ENCODE results near the gene HEMK1. TPM values are rescaled to one million over a fixed set of nuclear protein-coding genes. Genes with fewer than 3 reads are reported as not detected.

HEMK1 gene
- total RNA-seq, 1 experiment from 2014 or later: 20.9 TPM

DNA sequence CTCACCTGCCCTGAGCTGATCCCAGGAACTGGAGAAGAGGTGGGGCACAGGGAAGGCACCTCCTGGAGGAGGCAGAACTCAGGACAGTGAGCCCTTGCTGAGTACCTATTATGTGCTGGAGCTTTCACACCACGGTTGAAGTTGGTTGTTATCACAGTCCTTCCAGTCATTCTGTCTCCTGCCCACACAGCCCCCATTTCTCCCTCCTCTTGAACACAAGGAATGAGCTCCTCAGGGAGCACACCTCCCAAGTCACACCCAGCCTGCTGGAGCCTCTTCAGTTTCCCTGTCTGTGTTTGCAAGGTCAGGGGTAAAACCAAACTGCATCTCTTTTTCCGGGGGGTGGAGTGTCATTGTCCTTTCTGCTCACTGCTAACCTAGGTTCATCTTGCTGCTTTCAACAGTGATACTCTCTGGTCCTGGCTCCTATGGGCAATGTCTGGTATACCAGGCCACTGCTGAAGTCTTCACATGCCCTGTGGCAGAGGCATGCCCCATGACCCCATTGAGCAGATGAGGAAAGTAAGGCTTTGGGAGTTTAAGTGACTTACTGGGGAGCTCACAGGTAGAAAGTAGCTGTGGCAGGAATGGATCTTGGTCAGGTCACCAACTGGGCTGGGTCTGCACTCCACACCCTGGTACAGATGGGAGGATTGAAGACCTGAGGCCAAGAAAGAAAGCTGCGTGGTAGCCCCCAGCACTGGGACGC is 31.7 kb upstream of the HEMK1 start:
- ATAC-seq: no peak
- Mint-ChIP-seq H3K36me3 (no peaks in the 10 kb centered on the region), H3K27ac (no peak overlapping the region; the same call in 1 of the 2 replicates), H3K9me3 (no peaks in the 10 kb centered on the region), H3K4me1 (peaks cover 33% of the 10 kb centered on the region), H3K4me3 (no peak overlapping the region), H3K27me3 (ENCODE audit: low read depth) (peaks cover 10% of the 10 kb centered on the region)
- TF ChIP-seq PRRX2 (CRISPR knock-in tag; IDR thresholded peaks at IDR 0.05): no peak
- no peak for TF ChIP-seq ZNF416 (CRISPR knock-in tag; IDR thresholded peaks at IDR 0.05)
- TF ChIP-seq, protein P1, sequence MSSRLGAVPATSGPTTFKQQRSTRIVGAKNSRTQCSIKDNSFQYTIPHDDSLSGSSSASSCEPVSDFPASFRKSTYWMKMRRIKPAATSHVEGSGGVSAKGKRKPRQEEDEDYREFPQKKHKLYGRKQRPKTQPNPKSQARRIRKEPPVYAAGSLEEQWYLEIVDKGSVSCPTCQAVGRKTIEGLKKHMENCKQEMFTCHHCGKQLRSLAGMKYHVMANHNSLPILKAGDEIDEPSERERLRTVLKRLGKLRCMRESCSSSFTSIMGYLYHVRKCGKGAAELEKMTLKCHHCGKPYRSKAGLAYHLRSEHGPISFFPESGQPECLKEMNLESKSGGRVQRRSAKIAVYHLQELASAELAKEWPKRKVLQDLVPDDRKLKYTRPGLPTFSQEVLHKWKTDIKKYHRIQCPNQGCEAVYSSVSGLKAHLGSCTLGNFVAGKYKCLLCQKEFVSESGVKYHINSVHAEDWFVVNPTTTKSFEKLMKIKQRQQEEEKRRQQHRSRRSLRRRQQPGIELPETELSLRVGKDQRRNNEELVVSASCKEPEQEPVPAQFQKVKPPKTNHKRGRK (CRISPR knock-in tag; IDR thresholded peaks at IDR 0.05; ENCODE audit: borderline replicate concordance): no peak
- no peak for TF ChIP-seq NR3C1 (CRISPR knock-in tag; conservative IDR thresholded peaks at IDR 0.05; ENCODE audit: low read depth)
- no peak for TF ChIP-seq ZNF219 (CRISPR knock-in tag; IDR thresholded peaks at IDR 0.05; ENCODE audit: borderline replicate concordance)
- TF ChIP-seq CREM (CRISPR knock-in tag; IDR thresholded peaks at IDR 0.05): no peak
- no peak for TF ChIP-seq SOX15 (CRISPR knock-in tag; IDR thresholded peaks at IDR 0.05)
- no peak for TF ChIP-seq CBFB (CRISPR knock-in tag; IDR thresholded peaks at IDR 0.05; ENCODE audit: low read depth)
- ChIA-PET CTCF (interaction anchor here (1.1 kb wide), 1 partner anchor 101 kb away, joined by 4 read pairs; no protein-coding TSS in a partner anchor), POLR2A (no interaction called here)
- no peak for DNase-seq (ENCODE audit: low spot score)

DNA sequence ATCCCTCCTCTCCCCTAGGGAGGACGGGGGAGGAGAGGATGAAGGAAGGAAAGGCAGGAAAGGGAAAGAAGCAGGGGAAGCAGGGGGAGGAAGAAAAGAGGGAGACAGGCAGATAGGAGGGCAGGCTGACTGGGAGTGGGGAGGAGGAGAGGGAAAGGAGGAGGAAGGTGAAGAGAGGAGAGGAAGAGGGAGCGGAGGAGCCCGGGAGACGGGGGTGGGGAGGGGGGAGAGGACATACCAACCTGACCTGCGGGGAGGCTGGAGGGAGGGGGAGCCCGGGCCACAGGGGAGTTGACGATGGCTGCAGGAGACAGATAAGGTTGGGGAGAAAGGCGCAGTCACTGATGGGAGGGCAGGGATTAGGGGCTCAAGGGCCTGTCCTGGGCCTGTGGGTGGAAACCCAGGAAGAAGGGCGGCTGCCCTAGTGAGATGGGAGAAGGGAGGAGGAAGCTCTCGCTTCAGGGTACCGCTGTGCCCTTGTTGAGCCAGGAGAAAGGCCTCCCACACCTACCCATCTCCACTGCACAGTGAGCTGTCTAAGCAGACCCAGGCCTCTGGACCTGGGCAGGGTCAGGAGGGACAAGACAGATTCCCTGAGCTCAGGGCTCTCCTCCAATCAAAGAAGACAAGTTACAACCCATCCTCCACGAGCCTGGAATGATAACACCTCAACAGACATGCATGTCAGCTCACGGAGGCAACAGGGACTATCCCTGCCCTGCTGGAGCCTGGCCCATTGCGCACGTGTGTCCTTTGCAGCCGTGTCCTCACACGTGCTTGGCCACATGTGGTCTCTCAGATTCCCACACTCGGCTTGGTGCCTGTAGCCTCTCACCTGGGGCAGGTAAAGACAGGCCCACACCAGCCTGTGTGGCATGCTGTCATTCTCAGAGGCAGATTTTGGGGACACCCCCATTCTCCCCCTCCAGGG is 29.7 kb upstream of the HEMK1 start:
- DNase-seq (ENCODE audit: low spot score) (no peak), ATAC-seq (peak; percentile 24)
- TF ChIP-seq TEAD1 (CRISPR knock-in tag; IDR thresholded peaks at IDR 0.05) (no peak), ZNF263 (CRISPR knock-in tag; IDR thresholded peaks at IDR 0.05; ENCODE audit: low read depth) (peak; percentile 78; the same call in 1 of the 2 replicates)
- Mint-ChIP-seq H3K9me3 (no peaks in the 10 kb centered on the region), H3K27me3 (ENCODE audit: low read depth) (peaks cover 7% of the 10 kb centered on the region), H3K27ac (no peak overlapping the region), H3K36me3 (no peaks in the 10 kb centered on the region), H3K4me1 (peaks cover 15% of the 10 kb centered on the region), H3K4me3 (no peak overlapping the region)
- POLR2A ChIA-PET: interaction anchor here (0.6 kb wide), 1 partner anchor 17 kb away, joined by 4 read pairs; no protein-coding TSS in a partner anchor
- CTCF ChIA-PET: interaction anchor here (0.6 to 1.7 kb wide), 13 partner anchors 10 to 218 kb away, joined by 3 to 17 read pairs (median 4); partner anchors contain the start of genes CACNA2D2, CISH and HEMK1

DNA sequence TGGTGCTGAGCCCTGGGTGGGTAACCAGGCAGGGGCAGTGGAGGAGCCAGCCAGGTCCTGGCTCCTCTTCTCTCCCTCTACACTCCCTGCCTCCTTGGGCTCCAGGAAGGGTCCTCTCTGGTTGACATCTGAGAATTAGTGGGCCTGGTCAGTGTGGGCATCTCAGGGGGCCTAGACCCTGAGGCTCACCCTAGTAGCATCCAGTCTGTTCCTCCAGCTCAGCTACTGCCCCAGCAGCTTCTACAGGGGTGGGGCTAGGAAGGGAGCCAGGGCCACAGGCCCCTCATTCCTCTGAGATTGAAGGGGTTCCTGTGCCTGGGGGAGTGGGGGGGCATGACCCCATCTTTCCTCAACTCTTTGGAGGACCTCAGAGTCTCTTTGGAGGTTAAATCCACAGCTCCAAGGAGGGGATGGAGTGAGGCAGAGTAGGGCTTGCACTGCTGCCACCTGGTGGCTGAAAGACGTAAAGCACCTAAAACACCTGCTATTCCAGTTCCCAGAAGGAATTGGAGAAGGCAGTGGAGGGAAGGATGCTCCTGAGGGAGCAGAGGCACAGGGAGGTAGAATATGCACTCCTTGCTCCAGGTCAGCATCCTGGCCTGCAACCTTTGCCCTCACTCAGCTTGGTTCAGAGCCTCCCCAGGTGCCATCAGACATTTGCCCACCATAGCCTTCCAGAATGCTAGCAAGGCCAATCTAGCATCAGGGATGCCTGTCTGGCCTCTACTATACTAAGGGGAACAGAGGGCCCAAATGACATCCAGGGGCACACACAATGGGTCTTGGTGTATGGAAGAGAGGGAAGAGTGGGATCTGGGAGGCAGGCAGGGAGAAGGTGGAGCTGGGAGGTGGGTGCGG is 26.9 kb upstream of the HEMK1 start:
- TF ChIP-seq, protein P2, sequence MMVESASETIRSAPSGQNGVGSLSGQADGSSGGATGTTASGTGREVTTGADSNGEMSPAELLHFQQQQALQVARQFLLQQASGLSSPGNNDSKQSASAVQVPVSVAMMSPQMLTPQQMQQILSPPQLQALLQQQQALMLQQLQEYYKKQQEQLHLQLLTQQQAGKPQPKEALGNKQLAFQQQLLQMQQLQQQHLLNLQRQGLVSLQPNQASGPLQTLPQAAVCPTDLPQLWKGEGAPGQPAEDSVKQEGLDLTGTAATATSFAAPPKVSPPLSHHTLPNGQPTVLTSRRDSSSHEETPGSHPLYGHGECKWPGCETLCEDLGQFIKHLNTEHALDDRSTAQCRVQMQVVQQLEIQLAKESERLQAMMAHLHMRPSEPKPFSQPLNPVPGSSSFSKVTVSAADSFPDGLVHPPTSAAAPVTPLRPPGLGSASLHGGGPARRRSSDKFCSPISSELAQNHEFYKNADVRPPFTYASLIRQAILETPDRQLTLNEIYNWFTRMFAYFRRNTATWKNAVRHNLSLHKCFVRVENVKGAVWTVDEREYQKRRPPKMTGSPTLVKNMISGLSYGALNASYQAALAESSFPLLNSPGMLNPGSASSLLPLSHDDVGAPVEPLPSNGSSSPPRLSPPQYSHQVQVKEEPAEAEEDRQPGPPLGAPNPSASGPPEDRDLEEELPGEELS (CRISPR knock-in tag; IDR thresholded peaks at IDR 0.05): no peak
- TF ChIP-seq, protein P3, sequence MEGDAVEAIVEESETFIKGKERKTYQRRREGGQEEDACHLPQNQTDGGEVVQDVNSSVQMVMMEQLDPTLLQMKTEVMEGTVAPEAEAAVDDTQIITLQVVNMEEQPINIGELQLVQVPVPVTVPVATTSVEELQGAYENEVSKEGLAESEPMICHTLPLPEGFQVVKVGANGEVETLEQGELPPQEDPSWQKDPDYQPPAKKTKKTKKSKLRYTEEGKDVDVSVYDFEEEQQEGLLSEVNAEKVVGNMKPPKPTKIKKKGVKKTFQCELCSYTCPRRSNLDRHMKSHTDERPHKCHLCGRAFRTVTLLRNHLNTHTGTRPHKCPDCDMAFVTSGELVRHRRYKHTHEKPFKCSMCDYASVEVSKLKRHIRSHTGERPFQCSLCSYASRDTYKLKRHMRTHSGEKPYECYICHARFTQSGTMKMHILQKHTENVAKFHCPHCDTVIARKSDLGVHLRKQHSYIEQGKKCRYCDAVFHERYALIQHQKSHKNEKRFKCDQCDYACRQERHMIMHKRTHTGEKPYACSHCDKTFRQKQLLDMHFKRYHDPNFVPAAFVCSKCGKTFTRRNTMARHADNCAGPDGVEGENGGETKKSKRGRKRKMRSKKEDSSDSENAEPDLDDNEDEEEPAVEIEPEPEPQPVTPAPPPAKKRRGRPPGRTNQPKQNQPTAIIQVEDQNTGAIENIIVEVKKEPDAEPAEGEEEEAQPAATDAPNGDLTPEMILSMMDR (IDR thresholded peaks at IDR 0.05): peak; percentile 88
- no peak for TF ChIP-seq ZNF671 (CRISPR knock-in tag; IDR thresholded peaks at IDR 0.05)
- TF ChIP-seq ZNF121 (CRISPR knock-in tag; IDR thresholded peaks at IDR 0.05): no peak
- ChIA-PET POLR2A (interaction anchor here (0.8 kb wide), 1 partner anchor 20 kb away, joined by 4 read pairs; no protein-coding TSS in a partner anchor), CTCF (interaction anchor here (0.5 to 3.4 kb wide), 52 partner anchors 8 to 315 kb away, joined by 3 to 46 read pairs (median 6); partner anchors contain the start of genes C3orf18, CACNA2D2, CISH and CYB561D2)
- Mint-ChIP-seq H3K4me3 (no peak overlapping the region), H3K27ac (no peak overlapping the region), H3K4me1 (peaks cover 22% of the 10 kb centered on the region), H3K27me3 (ENCODE audit: low read depth) (no peaks in the 10 kb centered on the region; the same call in 1 of the 2 replicates), H3K9me3 (no peaks in the 10 kb centered on the region), H3K36me3 (no peaks in the 10 kb centered on the region)
- ATAC-seq (peak; percentile 67), DNase-seq (ENCODE audit: low spot score) (peak; percentile 87)
